GM12878 (cell line): Measurements from ENCODE around the gene NECAB3. TPM values are rescaled to one million over a fixed set of nuclear protein-coding genes. Genes with fewer than 3 reads are reported as not detected.

Experiments
- ATAC-seq: fragments of 200-7000 bp; cut with Tn5 transposase; 3 replicates; pipeline ENCODE4 v1.9.1; 2020; ENCODE audit warnings: mild to moderate bottlenecking, moderate library complexity
- BruUV-seq: library from RNA; stranded (reverse); fragments of 400-500 nt; replicated peaks from 2 replicates; lab custom pipeline; 2021; lab: Mats Ljungman, UMichigan
- CTCF ChIA-PET: fragments of 300-600 bp; sonication (Branson Sonifier 250); formaldehyde crosslinking; extraction: SDS; loops from one replicate; lab custom pipeline; 2021; ENCODE audit warnings: inconsistent platforms; lab: Yijun Ruan, JAX
- POLR2A ChIA-PET: fragments of 350-600 bp; formaldehyde crosslinking; extraction: SDS; loops from one replicate; lab custom pipeline; 2021; ENCODE audit warnings: inconsistent platforms; lab: Charles Lee
- RAD21 ChIA-PET: fragments of 300-600 bp; sonication (Branson Sonifier 250); formaldehyde crosslinking; loops from one replicate; lab custom pipeline; 2023; ENCODE audit warnings: antibody characterized with exemption; ENCODE audit not compliant: unreplicated experiment; lab: Charles Lee
- SMC1A ChIA-PET: fragments of 300-600 bp; sonication (Branson Sonifier 250); formaldehyde crosslinking; loops from one replicate; lab custom pipeline; 2023; ENCODE audit not compliant: unreplicated experiment, uncharacterized antibody; lab: Charles Lee
- DNase-seq: peaks from one replicate; pipeline ENCODE4 v3.0.0-alpha.2; 2011; ENCODE audit warnings: low read depth, low spot score
- FAIRE-seq: peaks from 3 replicates; lab custom pipeline; 2011; peaks lifted over from hg19 to GRCh38; lab: Jason Lieb, UNC
- H2AFZ ChIP-seq: 2 replicates; pipeline ENCODE4 v1.6.0; 2011; ENCODE audit warnings: low read depth, low read length, control low read depth; ENCODE audit not compliant: control insufficient read depth
- H3K27ac ChIP-seq: 2 replicates; pipeline ENCODE4 v1.5.1; 2011; ENCODE audit warnings: control low read depth; ENCODE audit not compliant: control insufficient read depth, insufficient read depth
- H3K27me3 ChIP-seq, 2 experiments: replicated peaks in 1 of 2; 2 replicates each; pipeline versions ENCODE4 v1.6.0 to v1.6.1; 2011; ENCODE audit warnings: low read length in 1 of 2; ENCODE audit not compliant: control insufficient read depth in 2 of 2, insufficient read depth in 2 of 2
- H3K36me3 ChIP-seq, 2 experiments: 2 replicates each; pipeline ENCODE4 v1.5.1; 2011; ENCODE audit warnings: low read length in 1 of 2; ENCODE audit not compliant: control insufficient read depth in 2 of 2, insufficient read depth in 2 of 2
- H3K4me1 ChIP-seq: 2 replicates; pipeline ENCODE4 v1.6.1; 2011; ENCODE audit warnings: mild to moderate bottlenecking, low read length, moderate library complexity, mixed read lengths; ENCODE audit not compliant: control insufficient read depth, insufficient read depth
- H3K4me2 ChIP-seq: 2 replicates; pipeline ENCODE4 v1.6.0; 2011; ENCODE audit warnings: control low read depth; ENCODE audit not compliant: control insufficient read depth, insufficient read depth
- H3K4me3 ChIP-seq: fragments of 200-600 bp; sonication (generic); 2 replicates; pipeline ENCODE4 v1.5.1; 2016
- H3K79me2 ChIP-seq: 2 replicates; pipeline ENCODE4 v1.6.0; 2011; ENCODE audit warnings: low read length; ENCODE audit not compliant: control insufficient read depth, insufficient read depth
- H3K9ac ChIP-seq: 2 replicates; pipeline ENCODE4 v1.8.0; 2011; ENCODE audit warnings: low read length, control low read depth, mixed read lengths; ENCODE audit not compliant: control insufficient read depth, insufficient read depth
- H3K9me3 ChIP-seq: replicated peaks from 3 replicates; pipeline ENCODE4 v1.5.1; 2011; ENCODE audit warnings: mild to moderate bottlenecking, low read length; ENCODE audit not compliant: control insufficient read depth, insufficient read depth
- H4K20me1 ChIP-seq: 2 replicates; pipeline ENCODE4 v1.6.0; 2011; ENCODE audit not compliant: control insufficient read depth, insufficient read depth
- POLR2A ChIP-seq: IDR thresholded peaks from 2 replicates; pipeline ENCODE4 v1.6.1; 2011; ENCODE audit warnings: low read depth, mild to moderate bottlenecking, low read length
- STAT3 ChIP-seq: IDR thresholded peaks from 2 replicates; pipeline ENCODE4 v1.6.1; 2011; ENCODE audit warnings: low read depth, low read length, improper control_type of control experiment
- SUZ12 ChIP-seq: fragments of 200-600 bp; sonication (generic); IDR thresholded peaks from one replicate; pipeline ENCODE4 v1.6.1; 2018; ENCODE audit warnings: antibody characterized with exemption, mild to moderate bottlenecking; ENCODE audit not compliant: unreplicated experiment
- TCF7 ChIP-seq: IDR thresholded peaks from 2 replicates; pipeline ENCODE4 v1.6.1; 2014; ENCODE audit warnings: antibody characterized with exemption, borderline replicate concordance
- WGBS: methylation state at CpG from one replicate; pipeline ENCODE4 v1.1.6; 2016; ENCODE audit warnings: low lambda C conversion rate; ENCODE audit not compliant: insufficient replicate concordance, insufficient coverage; ENCODE audit errors: missing lambda C conversion rate; 5-methylcytosine and 5-hydroxymethylcytosine counted together
- in situ Hi-C: fragments of 300-500 bp; cut with MboI; formaldehyde crosslinking; loops from 9 replicates; pipeline ENCODE4 v1.14.3; 2018; ENCODE audit warnings: mixed read lengths
- intact Hi-C: fragments of 100-400 bp; cut with micrococcal nuclease; formaldehyde crosslinking; loops from one replicate; pipeline ENCODE4 v1.14.2; 2022; ENCODE audit not compliant: unreplicated experiment
- polyA plus RNA-seq, 11 experiments: library from polyadenylated mRNA; depleted of rRNA in 4 of 11; unstranded in 6 of 11; stranded (reverse) in 5 of 11; fragments of >200 nt; fragmentation: Nextera tagmentation in 4 of 11; fragmentation: Illumina TruSeq in 1 of 11; extraction: Ambion mirVana in 4 of 11; extraction: Trizol in 1 of 11; gene quantifications; 1 replicate in 1 of 11; 2 replicates in 10 of 11; pipeline versions ENCODE4 v1.2.1 to v1.2.3, GENCODE V29; 2011 to 2016; ENCODE audit warnings: inconsistent platforms in 2 of 11, missing spikeins in 2 of 11, low read depth in 1 of 11
- total RNA-seq, 4 experiments: library from RNA; depleted of rRNA in 3 of 4; stranded (reverse); fragments of >200 nt in 3 of 4; fragmentation: Illumina TruSeq in 1 of 4; extraction: Trizol in 1 of 4; gene quantifications; 2 replicates each; pipeline versions ENCODE4 v1.2.1 to v1.2.3, GENCODE V29; 2013 to 2021
- TF ChIP-seq, protein P1 (sequence below): fragments of 450-650 bp; IDR thresholded peaks from 2 replicates; pipeline ENCODE4 v1.6.1; 2016; ENCODE audit warnings: mild to moderate bottlenecking
- TF ChIP-seq, protein P2 (sequence below): IDR thresholded peaks from 2 replicates; pipeline ENCODE4 v1.6.1; 2011; ENCODE audit warnings: borderline replicate concordance, low read depth, mild to moderate bottlenecking, moderate library complexity, low read length; ENCODE audit not compliant: insufficient read depth, poor library complexity, severe bottlenecking
- TF ChIP-seq, protein P3 (sequence below): IDR thresholded peaks from 2 replicates; pipeline ENCODE4 v1.6.1; 2011; ENCODE audit warnings: mild to moderate bottlenecking, low read depth, low read length, moderate library complexity; ENCODE audit not compliant: insufficient replicate concordance

NECAB3 gene
- total and polyA plus RNA-seq, 10 of the 15 experiments (the other 5 are each of a cell fraction or from before 2014, with no cell fraction given): 0.21 to 17.0 (median 7.2) TPM

DNA sequence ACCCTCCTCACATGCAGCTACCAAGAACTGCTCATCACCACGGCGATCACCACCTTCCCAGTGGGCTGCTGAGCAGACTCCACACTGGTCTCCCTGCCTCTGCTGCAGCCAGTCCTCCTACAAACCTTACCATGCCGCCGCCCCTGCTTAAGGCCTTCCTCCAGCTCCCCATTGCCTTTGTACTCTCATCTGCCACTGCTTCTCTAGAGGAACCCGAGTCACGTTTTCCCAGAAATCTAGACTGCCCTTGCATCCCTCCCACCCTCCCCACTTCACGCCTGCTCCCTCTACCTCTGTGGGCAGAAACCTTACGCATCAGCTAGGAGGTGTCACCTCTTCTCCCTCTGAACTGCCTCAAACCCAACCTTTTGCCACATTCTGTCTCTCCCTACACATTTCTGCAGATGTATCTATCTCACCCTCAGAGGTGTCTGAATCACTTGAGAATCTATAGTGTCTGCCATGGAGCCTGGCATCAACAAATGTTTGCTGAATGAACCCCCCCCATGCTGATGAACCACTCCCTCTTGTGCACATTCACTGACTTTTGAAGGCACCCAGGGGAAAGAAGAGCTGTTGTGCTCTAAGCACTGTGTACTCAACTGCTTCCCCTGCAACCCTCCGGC is 7.6 kb upstream of the NECAB3 start:
- intact Hi-C loops (loop anchor here (10.0 kb wide), 1 partner anchor 313 kb away; the partner anchor contains the start of gene RALY), in situ Hi-C loops (no loop called here)
- ChIA-PET CTCF (interaction anchor here (0.5 to 5.6 kb wide), 3 partner anchors 11 to 15 kb away, joined by 4 to 38 read pairs (median 36); partner anchors contain the start of gene ACTL10), SMC1A (interaction anchor here (1.2 kb wide), 1 partner anchor 17 kb away, joined by 4 read pairs; no protein-coding TSS in a partner anchor), RAD21 (interaction anchor here (1.2 to 1.8 kb wide), 3 partner anchors 13 to 19 kb away, joined by 3 to 6 read pairs (median 3); partner anchors contain the start of gene ACTL10), POLR2A (interaction anchor here (0.6 kb wide), 1 partner anchor 13 kb away, joined by 3 read pairs; no protein-coding TSS in a partner anchor)
- Histone ChIP-seq H3K79me2 (peaks cover 48% of the 10 kb centered on the region), H3K9ac (no peak overlapping the region; the same call in 1 of the 2 replicates), H4K20me1 (no peaks in the 10 kb centered on the region), H3K4me1 (peaks cover 42% of the 10 kb centered on the region), H3K27ac (no peak overlapping the region), H3K4me3 (no peak overlapping the region), H2AFZ (no peak overlapping the region), H3K27me3 (no peaks in the 10 kb centered on the region), H3K9me3 (no peaks in the 10 kb centered on the region), H3K36me3 (peaks cover 0 to 5% of the 10 kb centered on the region in 2 experiments; a peak in 3 of 4 replicates), H3K4me2 (no peak overlapping the region; the same call in 1 of the 2 replicates)
- BruUV-seq: no TSS peak
- FAIRE-seq (no peak), ATAC-seq (no peak), DNase-seq (no peak)
- TF ChIP-seq STAT3 (no peak), SUZ12 (no peak), POLR2A (no peak), TCF7 (no peak)
- TF ChIP-seq, protein P1, sequence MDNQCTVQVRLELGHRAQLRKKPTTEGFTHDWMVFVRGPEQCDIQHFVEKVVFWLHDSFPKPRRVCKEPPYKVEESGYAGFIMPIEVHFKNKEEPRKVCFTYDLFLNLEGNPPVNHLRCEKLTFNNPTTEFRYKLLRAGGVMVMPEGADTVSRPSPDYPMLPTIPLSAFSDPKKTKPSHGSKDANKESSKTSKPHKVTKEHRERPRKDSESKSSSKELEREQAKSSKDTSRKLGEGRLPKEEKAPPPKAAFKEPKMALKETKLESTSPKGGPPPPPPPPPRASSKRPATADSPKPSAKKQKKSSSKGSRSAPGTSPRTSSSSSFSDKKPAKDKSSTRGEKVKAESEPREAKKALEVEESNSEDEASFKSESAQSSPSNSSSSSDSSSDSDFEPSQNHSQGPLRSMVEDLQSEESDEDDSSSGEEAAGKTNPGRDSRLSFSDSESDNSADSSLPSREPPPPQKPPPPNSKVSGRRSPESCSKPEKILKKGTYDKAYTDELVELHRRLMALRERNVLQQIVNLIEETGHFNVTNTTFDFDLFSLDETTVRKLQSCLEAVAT: no peak
- TF ChIP-seq, protein P2, sequence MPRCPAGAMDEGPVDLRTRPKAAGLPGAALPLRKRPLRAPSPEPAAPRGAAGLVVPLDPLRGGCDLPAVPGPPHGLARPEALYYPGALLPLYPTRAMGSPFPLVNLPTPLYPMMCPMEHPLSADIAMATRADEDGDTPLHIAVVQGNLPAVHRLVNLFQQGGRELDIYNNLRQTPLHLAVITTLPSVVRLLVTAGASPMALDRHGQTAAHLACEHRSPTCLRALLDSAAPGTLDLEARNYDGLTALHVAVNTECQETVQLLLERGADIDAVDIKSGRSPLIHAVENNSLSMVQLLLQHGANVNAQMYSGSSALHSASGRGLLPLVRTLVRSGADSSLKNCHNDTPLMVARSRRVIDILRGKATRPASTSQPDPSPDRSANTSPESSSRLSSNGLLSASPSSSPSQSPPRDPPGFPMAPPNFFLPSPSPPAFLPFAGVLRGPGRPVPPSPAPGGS: no peak
- TF ChIP-seq, protein P3, sequence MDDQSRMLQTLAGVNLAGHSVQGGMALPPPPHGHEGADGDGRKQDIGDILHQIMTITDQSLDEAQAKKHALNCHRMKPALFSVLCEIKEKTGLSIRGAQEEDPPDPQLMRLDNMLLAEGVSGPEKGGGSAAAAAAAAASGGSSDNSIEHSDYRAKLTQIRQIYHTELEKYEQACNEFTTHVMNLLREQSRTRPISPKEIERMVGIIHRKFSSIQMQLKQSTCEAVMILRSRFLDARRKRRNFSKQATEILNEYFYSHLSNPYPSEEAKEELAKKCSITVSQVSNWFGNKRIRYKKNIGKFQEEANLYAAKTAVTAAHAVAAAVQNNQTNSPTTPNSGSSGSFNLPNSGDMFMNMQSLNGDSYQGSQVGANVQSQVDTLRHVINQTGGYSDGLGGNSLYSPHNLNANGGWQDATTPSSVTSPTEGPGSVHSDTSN: no peak
- 93% methylated on average over 9 of the region's 9 CpGs for WGBS
